ENCODE results near the gene PSMD13.

The PSMD13 gene

DNA sequence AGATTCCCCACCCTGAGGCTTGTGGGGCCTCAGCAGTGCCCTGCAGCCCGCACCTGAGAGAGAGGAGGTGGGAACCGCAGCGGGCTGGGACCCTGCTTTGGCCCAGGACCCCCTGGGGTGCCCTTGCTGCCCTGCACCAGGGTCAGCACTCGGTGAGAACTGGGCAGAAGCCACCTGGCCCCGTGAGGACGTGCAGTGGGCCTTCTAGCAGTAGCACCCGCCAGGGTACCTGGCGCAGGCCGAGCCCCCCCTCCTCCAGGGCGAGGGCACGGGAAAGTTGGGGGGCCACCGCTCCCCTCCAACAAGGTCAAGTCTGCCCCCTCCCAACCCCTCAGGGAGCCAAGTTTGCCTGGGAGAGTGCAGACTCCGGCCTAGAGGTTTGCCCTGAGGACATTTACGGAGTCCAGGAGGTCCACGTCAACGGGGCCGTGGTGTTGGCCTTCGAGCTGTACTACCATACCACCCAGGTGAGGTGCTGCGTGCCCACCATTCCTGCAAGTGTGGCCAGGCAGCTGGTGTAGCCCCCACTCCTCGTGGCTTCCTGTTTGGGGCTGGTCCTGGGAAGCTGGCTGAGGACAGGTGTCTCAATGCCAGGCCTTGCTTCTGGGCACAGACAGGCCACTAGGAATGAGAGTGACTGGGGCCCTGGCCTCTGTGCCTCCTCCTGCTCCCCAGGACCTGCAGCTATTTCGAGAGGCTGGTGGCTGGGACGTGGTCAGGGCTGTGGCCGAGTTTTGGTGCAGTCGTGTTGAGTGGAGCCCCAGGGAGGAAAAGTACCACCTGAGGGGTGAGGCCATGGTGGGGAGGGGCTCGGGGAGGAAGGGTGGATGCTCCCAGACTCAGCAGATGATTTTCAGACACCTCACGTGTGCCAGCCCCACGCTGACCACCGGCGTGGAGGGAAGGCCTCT is 55.7 kb downstream of the PSMD13 start:
- Histone ChIP-seq H3K4me2 (ENCODE audit: low read length) (no peak overlapping the region), H3F3A (ENCODE audit: insufficient read depth, low read length) (no peaks in the 10 kb centered on the region), H2AFZ (ENCODE audit: low read length) (no peak overlapping the region)

DNA sequence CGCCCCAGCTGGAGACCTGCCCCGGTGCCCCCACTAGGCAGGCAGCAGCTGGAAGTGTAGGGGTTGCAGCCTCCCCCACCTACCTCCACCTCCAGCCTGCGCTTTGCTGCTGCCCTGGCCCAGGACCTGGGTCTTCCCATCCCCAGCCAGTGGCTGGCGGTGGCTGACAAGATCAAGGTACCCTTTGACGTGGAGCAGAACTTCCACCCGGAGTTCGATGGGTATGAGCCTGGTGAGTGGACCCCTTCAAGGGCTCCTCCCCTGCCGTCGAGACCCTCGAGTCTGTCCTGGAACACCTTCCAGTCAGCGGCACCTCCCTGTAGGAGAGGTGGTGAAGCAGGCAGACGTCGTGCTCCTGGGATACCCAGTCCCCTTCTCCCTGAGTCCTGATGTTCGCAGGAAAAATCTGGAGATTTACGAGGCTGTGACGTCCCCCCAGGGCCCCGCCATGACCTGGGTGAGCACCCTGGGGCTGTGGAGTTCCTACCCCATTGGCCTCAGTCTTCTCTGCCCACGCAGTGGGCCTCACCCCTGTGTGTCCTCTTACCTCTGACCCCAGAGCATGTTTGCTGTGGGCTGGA is 56.6 kb downstream of the PSMD13 start:
- no peak overlapping the region for H3K9ac ChIP-seq (ENCODE audit: low read length)
- peaks cover 15% of the 10 kb centered on the region for H3K36me3 ChIP-seq (ENCODE audit: insufficient read depth, low read length)
- no peaks in the 10 kb centered on the region for H3K9me3 ChIP-seq (ENCODE audit: low read length)
- no peak overlapping the region for H3K4me3 ChIP-seq (ENCODE audit: low read depth, low read length, poor library complexity, severe bottlenecking)
- H3K4me1 ChIP-seq (ENCODE audit: insufficient read depth, low read length, severe bottlenecking): peaks cover 19% of the 10 kb centered on the region
- no peak overlapping the region for H3K4me2 ChIP-seq (ENCODE audit: low read length)
- no peaks in the 10 kb centered on the region for H3F3A ChIP-seq (ENCODE audit: insufficient read depth, low read length)
- no peaks in the 10 kb centered on the region for H4K20me1 ChIP-seq (ENCODE audit: insufficient read depth, low read length)
- no peaks in the 10 kb centered on the region for H3K9me2 ChIP-seq (ENCODE audit: low read depth, low read length)
- H3K27me3 ChIP-seq (ENCODE audit: insufficient read depth, low read length): 0 out of 2 replicates have a peak, but pooled peaks cover 5% of the 10 kb centered on the region
- no peaks in the 10 kb centered on the region for H3K79me2 ChIP-seq (ENCODE audit: insufficient read depth, low read length)
- H3K27ac ChIP-seq (ENCODE audit: low read depth, low read length, poor library complexity, severe bottlenecking): no peak overlapping the region
- no peak overlapping the region for H2AFZ ChIP-seq (ENCODE audit: low read length)
- TF ChIP-seq, protein P1, sequence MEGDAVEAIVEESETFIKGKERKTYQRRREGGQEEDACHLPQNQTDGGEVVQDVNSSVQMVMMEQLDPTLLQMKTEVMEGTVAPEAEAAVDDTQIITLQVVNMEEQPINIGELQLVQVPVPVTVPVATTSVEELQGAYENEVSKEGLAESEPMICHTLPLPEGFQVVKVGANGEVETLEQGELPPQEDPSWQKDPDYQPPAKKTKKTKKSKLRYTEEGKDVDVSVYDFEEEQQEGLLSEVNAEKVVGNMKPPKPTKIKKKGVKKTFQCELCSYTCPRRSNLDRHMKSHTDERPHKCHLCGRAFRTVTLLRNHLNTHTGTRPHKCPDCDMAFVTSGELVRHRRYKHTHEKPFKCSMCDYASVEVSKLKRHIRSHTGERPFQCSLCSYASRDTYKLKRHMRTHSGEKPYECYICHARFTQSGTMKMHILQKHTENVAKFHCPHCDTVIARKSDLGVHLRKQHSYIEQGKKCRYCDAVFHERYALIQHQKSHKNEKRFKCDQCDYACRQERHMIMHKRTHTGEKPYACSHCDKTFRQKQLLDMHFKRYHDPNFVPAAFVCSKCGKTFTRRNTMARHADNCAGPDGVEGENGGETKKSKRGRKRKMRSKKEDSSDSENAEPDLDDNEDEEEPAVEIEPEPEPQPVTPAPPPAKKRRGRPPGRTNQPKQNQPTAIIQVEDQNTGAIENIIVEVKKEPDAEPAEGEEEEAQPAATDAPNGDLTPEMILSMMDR (IDR thresholded peaks at IDR 0.05; ENCODE audit: low read length): no peak
- TF ChIP-seq EZH2 (IDR thresholded peaks at IDR 0.05; ENCODE audit: borderline replicate concordance, low read length): no peak

More for the DNA sequence above, 55.7 kb downstream of the PSMD13 start:
- Histone ChIP-seq H3K9ac (ENCODE audit: low read length) (no peak overlapping the region), H4K20me1 (ENCODE audit: insufficient read depth, low read length) (no peaks in the 10 kb centered on the region), H3K79me2 (ENCODE audit: insufficient read depth, low read length) (no peaks in the 10 kb centered on the region), H3K4me1 (ENCODE audit: insufficient read depth, low read length, severe bottlenecking) (peaks cover 24% of the 10 kb centered on the region), H3K36me3 (ENCODE audit: insufficient read depth, low read length) (peaks cover 15% of the 10 kb centered on the region), H3K4me3 (ENCODE audit: low read depth, low read length, poor library complexity, severe bottlenecking) (no peak overlapping the region), H3K9me2 (ENCODE audit: low read depth, low read length) (no peaks in the 10 kb centered on the region), H3K27me3 (ENCODE audit: insufficient read depth, low read length) (0 out of 2 replicates have a peak, but pooled peaks cover under 1% of the 10 kb centered on the region), H3K27ac (ENCODE audit: low read depth, low read length, poor library complexity, severe bottlenecking) (no peak overlapping the region), H3K9me3 (ENCODE audit: low read length) (no peaks in the 10 kb centered on the region)
- no peak for TF ChIP-seq EZH2 (IDR thresholded peaks at IDR 0.05; ENCODE audit: borderline replicate concordance, low read length)
- TF ChIP-seq, protein P1 (IDR thresholded peaks at IDR 0.05; ENCODE audit: low read length): no peak

DNA sequence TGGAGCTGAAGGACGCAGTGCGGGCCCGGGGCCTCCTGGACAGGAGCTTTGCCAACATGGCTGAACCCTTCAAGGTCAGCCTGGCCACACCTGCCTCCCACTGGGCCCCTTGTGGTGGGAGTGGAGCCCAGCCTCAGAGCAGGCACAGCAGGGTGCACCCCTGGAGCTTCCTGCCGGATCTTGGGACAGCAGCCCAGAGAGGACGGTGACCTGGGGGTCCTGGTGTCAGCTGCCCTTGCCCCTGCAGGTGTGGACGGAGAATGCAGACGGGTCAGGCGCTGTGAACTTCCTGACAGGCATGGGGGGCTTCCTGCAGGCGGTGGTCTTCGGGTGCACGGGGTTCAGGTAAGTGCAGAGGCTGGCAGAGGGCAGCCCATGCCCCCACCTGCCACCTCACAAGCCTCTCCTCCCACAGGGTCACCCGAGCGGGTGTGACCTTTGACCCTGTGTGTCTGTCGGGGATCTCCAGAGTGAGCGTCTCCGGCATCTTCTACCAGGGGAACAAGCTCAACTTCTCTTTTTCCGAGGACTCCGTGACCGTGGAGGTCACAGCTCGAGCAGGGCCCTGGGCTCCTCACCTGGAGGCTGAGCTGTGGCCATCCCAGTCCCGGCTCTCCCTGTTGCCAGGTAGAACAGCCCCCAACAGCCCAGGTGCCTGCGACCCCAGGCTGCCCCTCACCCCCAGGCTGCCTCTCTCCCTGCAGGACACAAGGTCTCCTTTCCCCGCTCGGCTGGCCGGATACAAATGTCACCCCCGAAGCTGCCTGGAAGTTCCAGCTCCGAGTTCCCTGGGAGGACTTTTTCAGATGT is 57.3 kb downstream of the PSMD13 start:
- H3K36me3 ChIP-seq (ENCODE audit: insufficient read depth, low read length): peaks cover 15% of the 10 kb centered on the region

More for the DNA sequence above, 57.3 kb downstream of the PSMD13 start:
- peaks cover 17% of the 10 kb centered on the region for H3K4me1 ChIP-seq (ENCODE audit: insufficient read depth, low read length, severe bottlenecking)
- H3K27ac ChIP-seq (ENCODE audit: low read depth, low read length, poor library complexity, severe bottlenecking): no peak overlapping the region
- H3K4me3 ChIP-seq (ENCODE audit: low read depth, low read length, poor library complexity, severe bottlenecking): no peak overlapping the region
- H3F3A ChIP-seq (ENCODE audit: insufficient read depth, low read length): no peaks in the 10 kb centered on the region
- H3K79me2 ChIP-seq (ENCODE audit: insufficient read depth, low read length): no peaks in the 10 kb centered on the region
- H2AFZ ChIP-seq (ENCODE audit: low read length): no peak overlapping the region
- no peak overlapping the region for H3K9ac ChIP-seq (ENCODE audit: low read length)
- H3K27me3 ChIP-seq (ENCODE audit: insufficient read depth, low read length): 0 out of 2 replicates have a peak, but pooled peaks cover 5% of the 10 kb centered on the region
- no peak overlapping the region for H3K4me2 ChIP-seq (ENCODE audit: low read length)
- no peaks in the 10 kb centered on the region for H3K9me3 ChIP-seq (ENCODE audit: low read length)
- no peaks in the 10 kb centered on the region for H3K9me2 ChIP-seq (ENCODE audit: low read depth, low read length)
- no peaks in the 10 kb centered on the region for H4K20me1 ChIP-seq (ENCODE audit: insufficient read depth, low read length)
- TF ChIP-seq, protein P1 (IDR thresholded peaks at IDR 0.05; ENCODE audit: low read length): no peak
- no peak for TF ChIP-seq EZH2 (IDR thresholded peaks at IDR 0.05; ENCODE audit: borderline replicate concordance, low read length)

All from OCI-LY1 (cell line).